Activated T-cell treated with anti-CD3 and anti-CD28 coated beads, Interleukin-2, amount 50 U/mL, for 48 hours (primary cell): ENCODE results near the gene GSS.

Experiments
- DNase-seq, 2 experiments: peaks; one replicate each; pipeline ENCODE4 v3.0.0-alpha.2; 2020

GSS gene

DNA sequence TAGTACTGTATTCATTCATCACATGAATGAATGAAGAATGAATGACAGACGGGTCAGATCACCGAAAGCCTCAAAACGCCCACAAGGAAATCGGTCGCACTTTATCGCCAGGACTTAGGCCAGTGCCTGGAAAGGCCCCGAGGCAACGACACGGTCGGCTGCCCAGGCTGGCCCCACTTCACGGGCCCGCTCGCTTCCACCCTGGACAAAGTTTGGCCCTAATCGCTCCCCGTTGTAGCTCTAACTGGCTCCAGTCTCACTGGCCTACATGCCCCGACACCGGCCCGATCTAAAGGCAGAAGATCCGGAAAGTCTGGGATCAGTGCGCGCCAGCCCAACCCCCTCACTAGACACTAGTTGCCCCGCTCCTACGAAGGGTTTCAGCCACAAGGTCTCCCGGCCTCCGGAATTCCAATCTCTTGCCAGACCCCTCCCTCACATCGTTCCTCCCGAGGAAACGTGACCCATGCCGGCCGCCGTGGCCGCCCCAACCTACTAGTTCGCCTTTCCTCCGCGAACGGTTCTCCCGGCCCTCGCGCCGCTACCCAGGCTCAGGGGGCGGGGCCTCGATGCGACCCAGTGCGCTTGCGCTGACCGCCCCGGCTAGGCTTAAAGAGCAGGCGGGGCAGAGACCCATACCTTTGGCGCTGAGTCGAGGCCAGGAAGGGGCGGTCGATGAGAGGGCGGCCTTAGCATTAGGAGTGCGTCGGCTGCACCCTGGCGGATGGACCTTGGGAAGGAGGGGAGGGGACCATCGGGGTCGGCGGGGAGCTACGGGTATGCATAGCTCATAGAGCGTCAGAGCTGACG, at the start of gene GSS, which contains the start of gene MYH7B:
Gene GSS (minus strand): TSS at position 576 of the 810 bp plus-strand sequence. CDS start 3,954 bp downstream, outside the sequence.
Gene MYH7B (plus strand): TSS at position 638 of the 810 bp plus-strand sequence. CDS start 22,138 bp downstream, outside the sequence.
- DNase-seq, result peak; percentile 100

DNA sequence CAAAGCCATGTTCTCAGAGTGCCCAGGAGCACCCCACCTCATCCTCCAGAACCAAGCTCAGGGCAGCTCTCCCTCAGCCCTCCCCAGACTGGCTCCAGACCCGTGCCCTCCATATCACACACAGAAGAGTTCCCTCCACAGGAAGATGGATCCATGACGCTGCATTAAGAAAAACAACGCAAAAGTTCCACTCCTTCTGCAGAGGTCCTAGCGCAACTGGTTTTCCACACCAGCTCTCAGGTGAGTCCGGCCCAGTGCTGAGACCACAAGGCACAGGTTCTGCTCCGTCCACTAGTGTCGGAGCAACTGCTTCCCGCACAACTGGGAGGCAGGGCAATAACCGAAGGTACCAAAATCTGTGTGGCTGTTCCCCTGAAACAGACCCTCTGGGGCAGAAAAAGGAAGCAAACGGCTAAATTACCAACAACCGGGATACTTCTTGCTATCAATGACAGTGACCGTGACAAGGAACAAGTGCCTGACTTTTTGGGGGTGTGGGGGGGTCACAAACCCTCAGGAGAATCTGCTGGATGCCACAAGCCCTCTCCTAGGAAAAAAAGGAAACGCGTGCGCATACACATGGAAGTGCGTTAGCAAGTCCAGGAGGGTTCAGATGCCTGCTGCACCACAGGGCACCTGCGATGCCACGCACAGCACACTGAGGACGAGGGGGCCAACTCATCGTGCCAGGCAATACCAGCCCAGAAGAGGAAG, 49.3 kb upstream of the GSS start:
- DNase-seq, result no peak

DNA sequence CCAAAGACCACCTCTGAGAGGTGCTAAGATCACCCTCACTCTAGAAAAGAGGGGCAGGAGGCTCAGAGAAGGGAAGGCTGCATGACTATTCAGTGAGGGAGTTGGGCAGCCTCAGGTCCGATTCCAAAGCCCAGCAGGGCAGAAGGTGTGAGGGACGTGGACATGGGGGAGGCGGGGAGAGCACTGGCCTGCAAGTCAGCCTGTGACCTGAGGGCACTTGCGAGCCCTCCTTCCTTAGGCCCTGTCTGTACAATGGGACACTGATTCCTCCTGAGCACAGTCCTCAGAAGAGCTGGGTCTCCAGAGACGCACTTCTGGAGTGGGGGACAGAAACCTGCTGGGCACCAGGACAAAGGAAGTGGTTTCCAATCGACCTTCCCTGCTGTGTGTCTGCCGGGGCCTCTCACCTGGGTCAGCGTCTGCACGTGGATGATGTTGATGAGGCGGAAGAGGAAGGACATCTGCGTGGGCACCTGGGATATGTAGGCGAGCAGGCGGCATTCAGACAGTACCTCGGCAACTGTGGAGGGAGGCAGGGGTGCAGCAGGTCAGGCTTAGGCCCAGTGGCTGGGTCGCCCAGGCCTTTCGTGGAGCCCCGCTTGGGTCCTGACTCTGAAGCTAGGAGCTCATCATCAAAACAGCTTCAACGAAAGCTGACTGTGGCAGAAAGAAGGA, 48.6 kb upstream of the GSS start:
- no peak for DNase-seq

DNA sequence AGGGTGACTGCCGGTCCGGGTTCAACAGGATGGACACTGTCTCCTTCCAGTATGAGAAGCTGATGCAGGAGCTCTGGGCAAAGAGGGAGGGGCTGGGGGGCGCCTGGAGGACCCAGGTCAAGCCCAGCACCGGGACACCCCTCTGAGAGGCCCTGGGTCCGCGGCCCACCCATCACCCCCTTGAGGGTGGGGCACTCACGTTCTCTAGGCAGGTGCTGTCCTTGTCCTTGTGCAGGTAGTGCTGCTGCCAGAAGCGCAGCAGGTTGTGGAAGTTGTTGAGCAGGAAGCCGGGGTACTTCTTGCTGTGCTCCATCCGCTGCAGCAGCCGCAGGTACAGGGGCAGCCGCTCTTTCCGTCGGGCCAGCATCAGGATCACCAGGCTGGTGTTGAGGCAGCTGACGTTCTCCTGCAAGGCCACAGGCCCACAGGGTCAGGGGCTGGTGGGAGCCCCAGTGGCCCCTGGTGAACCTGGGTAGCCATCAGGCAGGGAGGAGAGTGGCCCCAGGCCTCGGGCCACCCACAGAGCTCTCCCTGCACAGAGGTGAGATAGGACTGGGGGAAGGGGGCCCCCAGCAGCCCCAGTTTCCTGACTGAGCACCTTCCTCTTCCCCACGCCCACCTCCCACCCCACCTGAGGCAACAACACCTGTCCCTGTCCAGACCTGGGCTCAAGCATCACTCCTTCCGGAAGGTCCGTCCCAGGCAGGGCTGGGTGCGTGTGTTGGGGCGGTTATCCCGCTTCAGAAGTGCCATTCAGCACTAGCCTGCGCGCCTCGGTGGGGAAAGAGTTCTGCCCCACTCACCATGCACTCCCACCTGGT, 47.8 kb upstream of the GSS start:
- DNase-seq, result no peak

DNA sequence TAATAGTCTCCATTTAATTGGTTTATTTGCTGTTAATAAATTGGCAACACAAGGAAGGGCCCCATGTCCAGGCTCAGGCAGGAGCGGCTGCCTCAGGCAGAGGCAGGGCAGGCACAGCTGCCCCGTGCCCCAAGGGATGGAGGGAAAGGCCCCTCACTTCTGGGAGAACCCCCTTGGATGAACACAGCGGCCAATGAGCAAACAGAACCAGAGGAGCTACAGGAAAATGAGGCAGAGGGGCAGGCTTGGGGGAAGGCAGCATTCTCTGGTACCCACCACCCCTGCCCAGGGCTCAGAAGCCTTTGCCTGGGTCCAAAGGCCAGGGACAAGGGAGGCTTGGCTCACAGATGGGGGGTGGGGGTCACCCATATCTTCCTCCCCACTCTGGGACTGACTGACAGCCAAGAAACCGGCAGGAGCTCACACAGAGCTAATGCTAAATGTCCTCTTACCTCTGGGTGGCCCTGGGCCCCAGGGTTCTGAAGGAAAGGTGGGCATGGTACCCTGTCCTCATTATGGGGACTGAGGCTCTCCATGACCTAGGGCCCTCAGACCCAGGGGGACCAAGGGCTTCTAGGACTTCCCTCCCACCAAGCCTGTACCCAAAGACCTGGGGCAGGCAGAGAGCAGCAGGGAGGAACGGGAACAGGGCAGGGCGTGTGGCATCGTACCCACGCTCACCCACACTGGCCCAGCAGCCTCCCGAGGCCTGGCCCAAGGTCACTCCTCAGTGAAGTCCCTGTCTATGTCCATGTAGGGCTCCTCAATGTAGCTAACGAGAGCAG, 47.0 kb upstream of the GSS start:
- DNase-seq, result no peak

DNA sequence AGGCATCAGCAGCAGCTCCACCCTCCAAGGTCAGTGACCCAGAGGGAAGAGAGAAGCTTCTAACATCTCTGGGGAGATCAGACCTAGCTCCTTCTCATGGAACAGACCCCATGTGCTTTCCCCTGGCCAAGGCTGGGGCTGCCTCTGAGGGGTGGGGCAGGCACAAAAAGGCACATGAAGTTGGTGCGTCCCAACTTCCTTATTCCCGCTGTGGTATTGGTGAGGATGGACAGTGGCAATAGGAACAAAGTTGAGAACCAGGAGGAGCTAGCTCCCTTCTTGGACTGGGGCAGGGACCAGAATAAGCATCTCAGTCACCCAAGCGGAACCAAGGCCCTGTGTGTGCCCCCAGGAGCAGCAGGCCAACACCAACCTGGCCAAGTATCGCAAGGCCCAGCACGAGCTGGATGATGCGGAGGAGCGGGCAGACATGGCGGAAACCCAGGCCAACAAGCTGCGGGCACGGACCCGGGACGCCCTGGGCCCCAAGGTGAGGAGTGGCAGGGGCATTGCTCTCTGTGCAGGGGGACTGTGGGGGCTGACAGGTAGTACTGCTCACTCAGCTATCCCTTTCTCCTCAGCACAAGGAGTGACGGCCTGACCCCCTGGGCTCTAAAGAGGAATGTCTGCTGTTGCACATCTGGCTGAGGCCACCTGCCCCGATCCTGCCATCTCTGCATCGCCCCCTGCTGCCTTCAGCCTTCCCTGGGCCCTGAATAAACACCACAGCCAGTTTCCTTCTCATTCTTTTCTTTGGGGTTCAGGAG, 46.2 kb upstream of the GSS start:
- DNase-seq, result no peak

DNA sequence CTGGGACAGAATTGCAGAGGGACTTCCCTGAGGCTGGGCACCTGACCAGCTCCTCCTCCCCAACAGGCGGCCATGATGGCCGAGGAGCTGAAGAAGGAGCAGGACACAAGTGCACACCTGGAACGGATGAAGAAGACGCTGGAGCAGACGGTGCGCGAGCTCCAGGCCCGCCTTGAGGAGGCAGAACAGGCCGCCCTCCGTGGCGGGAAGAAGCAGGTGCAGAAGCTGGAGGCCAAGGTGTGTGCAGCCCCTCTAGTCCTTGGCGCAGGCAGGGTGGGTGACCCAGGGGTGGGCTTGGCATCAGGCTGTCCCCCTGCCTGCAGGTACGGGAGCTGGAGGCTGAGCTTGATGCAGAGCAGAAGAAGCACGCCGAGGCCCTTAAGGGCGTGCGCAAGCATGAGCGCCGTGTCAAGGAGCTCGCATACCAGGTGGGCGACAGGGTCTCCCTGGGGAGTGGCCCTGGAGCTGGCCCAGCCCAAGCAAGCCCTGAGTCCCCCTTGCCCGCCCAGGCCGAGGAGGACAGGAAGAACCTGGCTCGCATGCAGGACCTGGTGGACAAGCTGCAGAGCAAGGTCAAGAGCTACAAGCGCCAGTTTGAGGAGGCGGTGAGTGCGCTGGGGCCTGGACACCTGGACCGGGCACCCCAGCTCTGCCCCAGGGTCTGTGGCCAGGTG, 45.5 kb upstream of the GSS start:
- DNase-seq, result no peak

DNA sequence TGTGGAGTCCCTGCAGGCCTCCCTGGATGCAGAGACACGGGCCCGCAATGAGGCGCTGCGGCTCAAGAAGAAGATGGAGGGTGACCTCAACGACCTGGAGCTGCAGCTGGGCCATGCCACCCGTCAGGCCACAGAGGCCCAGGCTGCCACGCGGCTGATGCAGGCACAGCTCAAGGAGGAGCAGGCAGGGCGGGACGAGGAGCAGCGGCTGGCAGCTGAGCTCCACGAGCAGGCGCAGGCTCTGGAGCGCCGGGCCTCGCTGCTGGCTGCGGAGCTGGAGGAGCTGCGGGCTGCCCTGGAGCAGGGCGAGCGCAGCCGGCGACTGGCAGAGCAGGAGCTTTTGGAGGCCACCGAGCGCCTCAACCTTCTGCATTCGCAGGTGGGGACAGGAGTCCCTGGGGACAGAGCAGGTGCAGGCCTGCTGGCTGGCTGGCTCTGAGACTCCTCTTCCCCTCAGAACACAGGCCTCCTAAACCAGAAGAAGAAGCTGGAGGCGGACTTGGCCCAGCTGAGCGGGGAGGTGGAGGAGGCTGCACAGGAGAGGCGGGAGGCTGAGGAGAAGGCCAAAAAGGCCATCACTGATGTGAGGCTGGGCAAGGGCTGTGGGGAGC, 44.8 kb upstream of the GSS start:
- no peak for DNase-seq

DNA sequence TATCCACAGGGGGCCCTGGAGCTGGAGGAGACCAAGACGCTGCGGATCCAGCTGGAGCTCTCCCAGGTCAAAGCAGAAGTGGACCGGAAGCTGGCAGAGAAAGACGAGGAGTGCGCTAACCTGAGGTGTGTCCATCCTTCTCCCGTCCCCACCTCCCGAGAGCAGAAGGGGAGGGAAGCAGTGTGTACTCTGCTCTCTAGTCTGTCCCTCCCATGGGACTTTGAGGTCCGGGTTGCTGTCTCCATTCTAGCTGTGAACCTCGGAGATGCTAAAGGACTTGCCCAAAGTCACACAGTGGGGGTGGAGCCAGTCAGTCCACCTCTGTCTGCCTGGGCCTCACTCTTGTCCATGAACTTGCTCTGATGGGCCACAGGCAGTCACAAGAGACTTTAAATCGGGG, 44.2 kb upstream of the GSS start:
- no peak for DNase-seq

DNA sequence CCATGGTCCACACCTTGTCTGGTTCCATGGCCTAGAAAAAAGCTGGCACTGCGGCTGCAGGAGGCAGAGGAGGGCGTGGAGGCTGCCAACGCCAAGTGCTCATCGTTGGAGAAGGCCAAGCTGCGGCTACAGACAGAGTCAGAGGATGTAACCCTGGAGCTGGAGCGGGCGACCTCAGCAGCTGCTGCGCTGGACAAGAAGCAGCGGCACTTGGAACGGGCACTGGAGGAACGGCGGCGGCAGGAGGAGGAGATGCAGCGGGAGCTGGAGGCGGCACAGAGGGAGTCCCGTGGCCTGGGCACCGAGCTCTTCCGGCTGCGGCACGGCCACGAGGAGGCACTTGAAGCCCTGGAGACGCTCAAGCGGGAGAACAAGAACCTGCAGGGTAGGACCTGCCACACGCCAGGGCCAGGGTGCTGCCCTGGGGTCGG, 43.4 kb upstream of the GSS start:
- no peak for DNase-seq

DNA sequence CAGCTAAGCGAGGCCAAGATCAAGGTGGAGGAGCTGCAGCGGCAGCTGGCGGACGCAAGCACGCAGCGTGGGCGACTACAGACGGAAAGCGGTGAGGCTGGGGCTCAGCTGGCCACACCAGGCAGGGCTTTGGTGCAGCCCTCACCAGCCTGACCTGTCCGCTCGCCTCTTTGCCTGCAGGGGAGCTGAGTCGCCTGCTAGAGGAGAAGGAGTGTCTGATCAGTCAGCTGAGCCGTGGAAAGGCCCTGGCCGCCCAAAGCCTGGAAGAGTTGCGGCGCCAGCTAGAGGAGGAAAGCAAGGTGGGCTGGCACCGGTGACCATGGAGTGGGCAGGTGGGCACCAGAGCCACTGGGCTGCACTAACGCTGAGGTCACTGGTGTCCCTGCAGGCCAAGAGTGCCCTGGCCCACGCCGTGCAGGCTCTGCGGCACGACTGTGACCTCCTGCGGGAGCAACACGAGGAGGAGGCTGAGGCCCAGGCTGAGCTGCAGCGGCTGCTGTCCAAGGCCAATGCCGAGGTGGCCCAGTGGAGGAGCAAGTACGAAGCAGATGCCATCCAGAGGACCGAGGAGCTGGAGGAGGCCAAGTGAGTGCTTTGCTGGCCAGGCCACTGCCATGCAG, 42.8 kb upstream of the GSS start:
- DNase-seq, result no peak

DNA sequence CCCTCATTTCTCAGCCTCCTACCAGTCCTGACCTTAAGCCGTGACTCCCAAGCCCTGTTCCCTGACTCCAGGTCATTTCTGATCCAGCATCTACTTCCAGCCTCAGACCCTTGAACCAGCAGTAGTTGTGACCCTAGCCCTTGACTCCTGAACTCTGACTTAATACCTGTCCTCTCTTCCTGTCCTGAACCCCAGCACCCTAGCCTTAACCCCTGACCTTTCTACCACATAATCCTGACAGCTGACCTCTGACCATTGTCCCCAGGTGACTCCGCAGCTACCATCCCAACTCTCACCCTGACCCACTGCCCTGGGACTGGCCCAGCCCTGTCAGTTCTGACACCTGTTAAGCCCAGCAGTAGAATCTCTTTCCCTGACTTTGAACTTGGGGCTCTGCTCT, 42.2 kb upstream of the GSS start:
- DNase-seq, result no peak

DNA sequence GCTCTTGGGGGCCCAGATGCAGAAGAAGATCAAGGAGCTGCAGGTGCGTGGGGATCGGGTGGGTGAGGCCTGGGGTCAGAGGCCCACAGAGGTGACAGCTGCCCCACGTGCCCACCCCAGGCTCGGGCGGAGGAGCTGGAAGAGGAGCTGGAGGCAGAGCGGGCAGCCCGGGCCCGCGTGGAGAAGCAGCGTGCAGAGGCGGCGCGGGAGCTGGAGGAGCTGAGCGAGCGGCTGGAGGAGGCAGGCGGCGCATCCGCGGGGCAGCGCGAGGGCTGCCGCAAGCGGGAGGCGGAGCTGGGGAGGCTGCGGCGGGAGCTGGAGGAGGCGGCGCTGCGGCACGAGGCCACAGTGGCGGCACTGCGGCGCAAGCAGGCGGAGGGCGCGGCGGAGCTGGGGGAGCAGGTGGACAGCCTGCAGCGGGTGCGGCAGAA, 41.5 kb upstream of the GSS start:
- peak in 1 of 2 experiments; percentile 30 for DNase-seq

DNA sequence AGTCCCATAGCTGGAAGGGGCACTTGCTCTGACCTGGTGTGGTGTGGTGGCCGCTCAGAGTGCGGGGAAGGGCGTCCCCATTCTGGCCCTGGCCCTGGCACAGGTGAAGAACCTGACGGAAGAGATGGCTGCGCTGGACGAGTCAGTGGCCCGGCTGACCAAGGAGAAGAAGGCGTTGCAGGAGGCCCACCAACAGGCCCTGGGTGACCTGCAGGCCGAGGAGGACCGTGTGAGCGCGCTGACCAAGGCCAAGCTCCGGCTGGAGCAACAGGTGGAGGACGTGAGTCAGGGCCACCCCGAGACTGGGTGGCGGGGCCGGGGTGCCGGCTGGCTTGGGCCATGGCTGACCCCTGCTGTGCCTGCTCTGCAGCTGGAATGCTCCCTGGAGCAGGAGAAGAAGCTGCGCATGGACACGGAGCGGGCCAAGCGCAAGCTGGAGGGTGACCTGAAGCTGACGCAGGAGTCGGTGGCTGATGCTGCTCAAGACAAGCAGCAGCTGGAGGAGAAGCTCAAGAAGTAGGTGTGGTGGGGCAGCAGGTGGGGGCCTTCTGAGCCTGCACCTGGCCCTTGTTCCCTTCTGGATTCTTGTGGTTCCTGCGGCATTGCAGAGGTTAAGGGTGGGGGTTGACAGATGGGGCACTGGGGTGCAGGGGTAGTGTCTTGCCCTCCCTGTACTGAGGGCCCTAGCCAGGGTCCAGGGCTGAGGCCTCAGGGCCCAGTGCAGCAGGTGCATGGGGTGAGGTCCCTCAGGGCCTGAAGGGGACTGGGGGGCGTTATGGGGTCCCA, 40.8 kb upstream of the GSS start:
- no peak for DNase-seq

DNA sequence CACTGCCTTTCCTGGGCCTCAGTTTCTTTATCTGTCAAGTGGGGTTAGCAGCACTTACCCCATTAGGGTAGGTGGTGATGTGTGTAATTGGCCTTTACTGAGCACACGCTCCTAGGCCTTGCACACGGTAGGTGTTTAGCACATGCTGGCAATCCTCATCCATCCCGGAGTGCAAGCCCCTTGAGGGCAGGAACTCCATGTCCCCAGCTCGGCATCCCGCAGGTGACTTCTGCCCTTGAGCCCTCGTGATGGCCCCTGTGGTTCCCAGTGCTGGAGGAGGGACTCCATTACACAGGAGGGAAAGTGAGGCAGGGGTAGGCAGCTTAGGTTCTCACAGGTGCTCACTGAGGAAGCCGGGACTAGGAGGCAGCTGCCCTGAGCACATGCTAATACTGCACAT, 40.1 kb upstream of the GSS start:
- no peak for DNase-seq

DNA sequence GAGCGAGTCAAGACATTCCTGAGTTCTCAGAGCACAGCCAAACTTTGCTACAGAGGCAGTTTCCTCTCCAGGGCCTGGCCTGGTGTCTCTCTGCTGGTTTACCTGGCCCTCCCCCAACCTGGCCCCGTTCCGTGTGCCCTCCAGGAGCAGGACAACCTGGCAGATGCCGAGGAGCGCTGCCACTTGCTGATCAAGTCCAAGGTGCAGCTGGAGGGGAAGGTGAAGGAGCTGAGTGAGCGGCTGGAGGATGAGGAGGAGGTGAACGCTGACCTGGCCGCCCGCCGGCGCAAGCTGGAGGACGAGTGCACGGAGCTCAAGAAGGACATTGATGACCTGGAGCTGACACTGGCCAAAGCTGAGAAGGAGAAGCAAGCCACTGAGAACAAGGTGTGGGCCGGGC, 39.6 kb upstream of the GSS start:
- no peak for DNase-seq

DNA sequence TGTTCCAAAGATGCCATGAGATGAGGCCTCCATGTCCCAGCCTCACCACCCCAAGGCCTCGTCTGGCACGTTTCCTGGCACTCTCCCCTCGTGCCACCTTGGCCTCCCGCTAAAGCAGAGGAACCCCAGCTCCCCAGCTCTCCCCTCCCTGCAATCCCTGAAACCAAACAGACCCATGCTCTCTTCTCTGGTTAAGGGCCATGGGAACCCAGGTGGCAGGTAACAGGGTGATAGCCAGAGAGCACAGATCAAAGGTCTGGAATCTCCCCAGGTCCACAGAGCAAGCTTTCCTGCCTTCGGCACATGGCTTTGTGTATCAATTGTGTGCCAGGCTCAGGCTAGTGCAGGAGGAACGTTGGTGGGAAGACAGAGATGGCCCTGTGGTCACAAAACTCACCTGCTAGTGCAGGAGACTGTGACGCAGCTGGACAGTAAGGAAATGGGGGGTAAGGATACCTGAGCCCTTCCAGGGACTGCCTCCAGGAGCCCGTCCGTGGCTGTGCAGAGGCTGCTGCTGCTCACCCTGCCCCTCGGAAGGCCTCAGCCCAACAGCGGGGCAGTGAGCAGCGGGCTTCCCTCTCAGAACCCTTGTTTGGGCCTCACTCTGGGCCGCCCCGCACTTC, 39.0 kb upstream of the GSS start:
- DNase-seq, result no peak

DNA sequence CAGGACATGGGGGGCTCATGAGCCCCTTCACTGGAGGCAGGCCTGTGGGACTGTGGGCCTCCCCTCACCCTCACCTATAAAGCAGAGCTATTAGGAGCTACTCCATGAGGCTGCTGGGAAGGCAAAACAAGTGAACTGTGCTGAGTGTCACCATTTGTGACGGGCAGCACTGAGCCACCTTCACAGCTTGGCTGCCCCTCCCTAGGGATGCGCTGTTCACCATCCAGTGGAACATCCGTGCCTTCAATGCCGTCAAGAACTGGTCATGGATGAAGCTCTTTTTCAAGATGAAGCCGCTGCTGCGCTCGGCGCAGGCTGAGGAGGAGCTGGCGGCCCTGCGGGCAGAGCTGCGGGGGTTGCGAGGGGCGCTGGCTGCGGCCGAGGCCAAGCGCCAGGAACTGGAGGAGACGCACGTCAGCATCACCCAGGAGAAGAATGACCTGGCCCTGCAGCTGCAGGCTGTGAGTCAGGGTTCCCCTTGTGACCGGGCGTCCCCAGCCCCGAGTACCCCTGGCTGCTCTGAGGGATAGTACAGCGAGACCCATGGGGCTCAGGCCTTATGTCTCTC, 38.4 kb upstream of the GSS start:
- no peak for DNase-seq
